Right renal pelvis (tissue), 4 donors: ENCODE results near the gene RAPGEF5. TPM values are rescaled to one million over a fixed set of nuclear protein-coding genes. Genes with fewer than 3 reads are reported as not detected.

Experiments
- DNase-seq, 4 donors: peaks; one replicate each; pipeline ENCODE4 v3.0.0-alpha.2; 2013; ENCODE audit warnings: low read depth in 4 of 4, low spot score in 3 of 4, missing footprints in 1 of 4
- polyA plus RNA-seq, 4 donors: library from polyadenylated mRNA; unstranded; fragments of 120-200 nt; gene quantifications; one replicate each; pipeline ENCODE4 v1.2.1, GENCODE V29; 2013; ENCODE audit not compliant: insufficient read length in 4 of 4

Gene RAPGEF5
- polyA plus RNA-seq, 4 donors = 34.4 to 41.6 (median 39.1) TPM

DNA sequence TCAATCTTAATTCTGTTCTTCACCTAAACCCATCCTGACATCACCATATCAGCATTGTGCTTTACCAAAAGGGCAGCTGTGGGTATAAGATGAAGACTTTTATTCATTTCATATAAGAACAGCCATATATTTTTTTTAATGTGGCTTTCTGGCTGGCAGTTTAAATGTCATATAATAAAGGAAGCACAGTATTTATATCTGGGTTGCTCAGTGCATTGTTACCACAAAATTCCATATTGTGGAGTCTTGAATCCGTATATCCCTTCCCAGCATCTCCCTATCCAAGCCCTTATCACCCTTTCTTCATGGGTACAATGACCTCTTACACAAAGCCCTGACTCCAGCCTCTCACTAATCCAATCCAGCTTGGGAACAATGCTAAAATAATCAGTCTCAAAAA is 125.8 kb downstream of the RAPGEF5 start:
- DNase-seq = no peak

DNA sequence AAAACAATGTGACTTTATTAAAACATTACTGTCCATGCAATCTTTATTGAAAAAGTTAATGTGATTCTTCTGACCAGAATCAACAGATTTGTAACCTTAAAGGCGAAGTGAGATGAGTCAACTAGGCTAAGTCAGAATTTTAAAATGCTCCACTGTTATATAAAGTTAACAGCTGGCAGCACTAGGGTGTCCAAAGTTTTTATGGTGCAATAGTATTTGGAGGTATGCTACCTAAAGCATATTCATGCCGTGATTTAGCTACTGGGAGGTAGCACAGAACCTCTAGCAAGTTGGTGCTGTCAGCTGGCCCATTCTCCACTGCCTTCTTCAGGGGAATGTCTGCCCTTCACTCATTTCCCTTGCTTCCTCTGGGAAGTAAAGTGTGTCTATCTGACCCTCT is 126.7 kb downstream of the RAPGEF5 start:
- DNase-seq = no peak

DNA sequence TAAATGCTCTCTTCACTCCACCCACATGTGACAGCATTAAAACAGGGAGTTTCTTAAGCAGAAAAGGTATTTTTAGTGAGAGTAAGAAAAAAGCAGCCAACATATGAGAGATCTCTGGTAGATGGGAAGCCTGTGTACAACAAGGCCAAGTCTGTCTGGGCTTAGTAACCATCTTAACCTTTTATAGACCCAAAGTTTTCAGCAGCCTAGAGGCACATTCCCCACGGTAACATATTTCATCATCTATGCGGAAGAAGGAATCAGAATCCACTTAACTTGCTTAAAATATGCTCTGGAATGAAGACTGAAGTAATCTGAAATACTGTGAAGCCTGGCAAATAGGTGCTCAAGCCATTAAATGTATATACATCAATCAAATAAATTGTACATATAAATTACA is 127.8 kb downstream of the RAPGEF5 start:
- no peak for DNase-seq

DNA sequence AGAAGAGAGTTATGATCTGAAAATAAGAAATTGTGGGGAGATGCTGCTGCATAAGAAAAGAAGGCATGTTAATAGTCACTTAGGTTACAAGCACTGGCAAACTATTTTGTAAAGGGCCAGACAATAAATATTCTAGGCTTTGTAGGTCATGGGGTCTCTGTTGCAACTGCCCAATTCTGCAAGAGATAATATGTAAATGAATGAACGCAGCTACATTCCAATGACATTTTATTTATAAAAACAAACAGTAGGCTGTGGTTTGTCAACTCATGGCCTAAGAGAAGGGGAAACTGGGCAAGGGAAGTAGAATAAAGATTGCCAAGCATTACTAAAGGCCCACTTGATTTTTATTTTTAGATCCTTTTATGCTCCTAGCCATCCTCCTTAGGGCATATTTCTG is 133.1 kb downstream of the RAPGEF5 start:
- DNase-seq = no peak

DNA sequence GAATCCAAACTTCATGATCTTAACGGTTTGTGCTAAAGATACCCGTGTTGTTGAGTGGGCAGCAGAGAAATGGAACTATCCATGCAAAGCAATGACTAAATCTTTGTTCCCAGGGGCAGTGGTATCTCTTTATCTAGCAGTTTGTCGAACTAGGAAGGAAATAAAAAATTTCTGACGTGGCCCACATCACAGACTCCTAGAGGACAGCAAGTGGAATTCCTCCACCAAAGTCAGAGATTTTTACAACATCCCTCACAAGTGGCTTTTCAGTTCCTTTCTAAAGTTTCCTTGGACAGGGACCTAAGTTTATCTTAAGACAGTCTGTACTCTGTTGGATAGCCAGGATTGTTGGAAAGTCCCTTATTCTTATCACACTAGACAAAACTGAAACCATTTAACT is 136.0 kb downstream of the RAPGEF5 start:
- DNase-seq = no peak

DNA sequence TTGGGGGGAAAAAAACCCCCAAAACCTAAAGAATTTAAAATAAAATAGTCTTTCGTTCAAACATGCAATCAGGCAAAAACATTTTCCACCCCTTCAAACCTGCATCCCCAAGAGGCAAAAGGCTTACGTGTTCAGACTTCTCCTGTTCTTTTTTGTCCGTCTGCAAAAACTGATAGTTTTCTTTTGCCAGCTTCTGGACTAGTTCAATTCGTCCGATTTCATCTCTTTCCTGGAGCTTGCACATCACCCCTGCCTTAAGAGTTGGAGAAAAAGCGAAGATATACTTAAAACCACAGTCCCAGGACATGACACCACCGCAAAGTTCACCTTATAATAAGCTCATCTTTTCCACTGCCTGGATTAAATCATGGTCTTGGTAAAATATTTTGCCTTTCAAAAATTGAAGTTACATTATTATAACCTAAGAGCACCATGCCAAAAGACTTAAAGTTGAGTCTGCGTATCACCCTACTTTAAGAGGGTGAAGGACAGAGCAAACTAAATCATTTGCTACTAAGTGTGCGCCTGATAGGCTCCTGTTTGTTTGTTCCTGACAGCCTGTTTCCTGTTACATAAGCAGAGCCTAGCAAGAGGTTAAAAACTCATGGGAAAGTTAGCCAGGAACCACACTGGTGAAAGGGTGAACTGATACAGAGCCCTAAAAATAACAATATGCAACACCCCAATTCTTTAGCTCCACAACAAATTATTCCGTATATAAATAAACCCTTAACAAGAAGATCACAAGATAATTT is 137.0 kb downstream of the RAPGEF5 start:
- DNase-seq = no peak

DNA sequence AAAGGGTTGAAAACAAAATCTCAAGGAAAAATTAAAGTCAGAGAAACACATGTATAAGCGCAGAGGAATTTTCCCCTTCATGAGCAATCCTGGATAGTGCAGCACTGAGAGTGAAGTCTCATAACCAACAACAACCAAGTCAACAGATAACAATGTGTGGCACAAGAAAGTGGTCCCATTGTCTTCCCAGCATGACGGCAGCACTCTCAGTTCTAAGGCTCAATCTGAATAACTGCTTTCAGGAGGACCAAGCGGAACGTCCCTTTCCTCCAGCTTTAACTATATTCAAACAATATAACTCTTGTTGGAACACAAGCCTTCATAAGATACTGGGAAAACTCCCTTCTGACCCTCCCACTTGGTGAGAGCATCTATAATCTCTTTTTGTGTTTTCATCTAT is 137.9 kb downstream of the RAPGEF5 start:
- DNase-seq = no peak

DNA sequence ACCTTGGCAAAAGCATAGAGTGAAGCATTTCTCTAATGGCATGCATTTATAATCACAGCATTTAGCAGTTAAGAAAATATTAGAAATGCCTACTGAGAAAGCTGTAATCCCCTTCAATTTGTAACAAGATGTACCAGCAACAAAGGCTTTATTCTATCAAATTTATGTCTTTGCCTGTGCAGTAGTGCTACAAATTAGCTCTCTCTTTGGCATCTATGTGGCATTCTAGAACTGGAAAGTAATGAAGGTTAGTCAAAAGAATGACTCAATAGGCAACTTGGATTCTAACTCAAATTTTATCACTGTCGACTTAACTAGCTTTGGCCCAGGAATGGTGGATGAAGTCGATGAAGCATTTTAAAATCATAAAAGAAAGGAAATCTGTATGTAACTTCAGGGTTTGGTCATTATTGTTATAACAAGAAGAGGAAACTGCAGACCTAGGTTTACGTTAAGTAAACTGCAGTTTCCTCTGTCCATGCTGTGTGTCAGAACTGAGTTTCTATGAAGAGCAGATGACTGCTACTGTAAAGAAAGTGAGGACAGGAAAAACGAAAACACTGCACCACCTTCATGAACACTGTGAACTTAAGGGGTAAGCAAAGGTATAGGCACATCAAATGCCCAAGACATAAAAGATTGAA is 140.0 kb downstream of the RAPGEF5 start:
- DNase-seq = no peak

DNA sequence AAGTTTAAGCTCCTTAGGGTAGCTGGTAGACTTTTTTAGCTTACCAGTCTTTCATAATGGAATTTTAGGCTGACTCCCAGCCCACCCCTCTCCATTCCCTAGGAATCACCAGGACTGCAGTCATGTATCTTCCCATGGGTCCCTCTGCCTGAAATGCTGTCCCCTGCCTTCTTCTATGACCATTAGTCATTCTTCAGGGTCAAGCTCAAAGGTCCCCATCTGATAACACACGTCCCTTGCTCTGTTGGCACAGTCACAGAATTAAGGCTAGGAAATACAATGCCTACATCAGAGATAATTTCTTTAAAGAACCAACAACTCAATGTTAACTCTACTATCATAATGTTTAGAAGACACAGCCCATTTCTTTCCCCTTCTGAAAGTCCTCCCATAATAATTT is 140.6 kb downstream of the RAPGEF5 start:
- DNase-seq = no peak

DNA sequence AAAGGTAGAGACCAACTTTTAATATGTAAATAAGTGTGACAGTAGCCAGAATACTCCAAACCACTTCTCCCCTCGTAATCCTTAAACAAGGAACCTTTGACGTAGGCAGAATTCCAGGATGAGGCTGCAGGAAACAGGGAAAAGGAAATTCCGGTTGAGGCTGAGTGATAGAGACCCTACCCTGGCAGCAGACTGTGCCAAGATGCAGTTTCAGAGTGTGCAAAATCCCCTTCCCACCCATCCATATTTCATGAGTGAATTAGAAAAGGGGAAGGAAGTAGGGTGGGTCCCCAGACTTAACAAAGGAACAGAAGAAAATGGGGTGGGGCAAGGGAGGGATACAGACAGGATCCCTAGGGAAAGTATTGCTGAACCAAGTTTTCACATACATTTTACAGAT is 143.0 kb downstream of the RAPGEF5 start:
- DNase-seq = no peak

DNA sequence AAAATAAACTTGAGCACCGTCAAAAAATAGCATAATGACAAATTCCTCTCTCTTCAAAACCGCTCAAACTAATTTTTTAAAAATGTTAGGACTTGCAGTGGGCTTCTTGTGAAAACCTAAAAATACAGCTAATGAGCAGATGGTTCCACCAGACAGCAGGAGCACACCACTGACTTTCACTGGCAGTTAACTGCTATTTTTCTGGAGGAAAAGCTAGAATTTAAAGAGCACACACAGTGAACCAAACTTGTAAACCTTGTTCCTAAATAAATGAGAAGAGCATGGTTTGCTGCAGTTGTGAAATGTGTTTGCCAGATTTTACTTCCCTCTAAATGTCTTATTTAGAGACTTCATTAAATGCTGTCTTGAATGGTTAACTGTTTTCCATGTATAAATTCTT is 143.9 kb downstream of the RAPGEF5 start:
- DNase-seq = no peak

DNA sequence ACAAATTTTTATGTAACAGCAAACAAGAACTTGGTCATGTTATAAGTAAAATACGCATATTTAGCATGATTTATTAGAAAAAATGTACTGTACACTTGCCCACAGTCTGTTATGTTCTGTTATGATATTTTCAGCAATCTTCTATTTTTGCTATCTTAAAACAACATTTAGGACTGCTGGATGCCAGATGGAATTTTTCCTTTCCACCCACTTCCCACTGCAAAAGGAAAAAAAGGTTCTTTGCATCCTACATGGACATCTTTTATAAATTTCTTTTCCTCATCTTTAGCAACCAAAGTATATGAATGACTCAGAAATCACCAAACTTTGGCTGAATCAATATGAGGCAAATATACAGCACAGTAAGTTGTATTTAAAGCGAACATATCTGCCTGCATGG is 146.0 kb downstream of the RAPGEF5 start:
- no peak for DNase-seq

DNA sequence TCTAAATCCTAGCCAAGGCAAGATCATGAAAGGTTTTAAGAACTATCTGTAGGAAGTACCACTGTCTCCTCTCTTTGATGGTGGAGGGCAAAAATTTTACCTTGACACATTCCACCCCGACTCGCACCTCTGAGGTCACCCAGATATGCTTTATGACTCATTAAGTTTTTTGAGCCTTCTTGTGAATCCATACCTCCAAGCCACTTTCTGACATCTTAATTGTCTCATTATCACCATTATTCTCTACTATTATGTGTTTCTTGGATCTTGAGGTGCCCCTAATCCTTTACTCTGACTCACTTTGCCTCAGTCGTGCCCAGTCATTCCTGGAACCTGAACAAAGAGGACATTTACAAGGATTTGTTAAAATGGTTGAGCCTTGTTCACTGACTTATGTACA is 146.6 kb downstream of the RAPGEF5 start:
- DNase-seq = no peak

DNA sequence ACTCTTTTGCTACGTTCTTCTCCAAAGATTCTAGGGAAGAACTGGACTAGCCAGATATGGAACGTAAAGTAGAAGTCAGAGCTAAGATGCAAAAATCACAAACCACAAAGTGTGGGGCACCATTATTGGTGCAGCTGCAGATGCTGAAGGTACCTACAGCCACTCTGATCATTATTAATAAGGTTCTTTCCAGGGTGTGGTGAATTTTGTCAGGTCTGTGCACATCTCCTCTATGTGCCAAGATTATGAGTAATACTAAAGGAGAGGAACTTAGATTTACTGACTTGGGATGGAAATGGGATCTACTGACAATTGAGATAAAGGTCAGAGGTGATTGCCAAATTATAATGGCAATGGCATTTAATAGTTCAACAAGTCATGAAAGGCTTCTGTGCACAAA is 148.2 kb downstream of the RAPGEF5 start:
- no peak for DNase-seq

DNA sequence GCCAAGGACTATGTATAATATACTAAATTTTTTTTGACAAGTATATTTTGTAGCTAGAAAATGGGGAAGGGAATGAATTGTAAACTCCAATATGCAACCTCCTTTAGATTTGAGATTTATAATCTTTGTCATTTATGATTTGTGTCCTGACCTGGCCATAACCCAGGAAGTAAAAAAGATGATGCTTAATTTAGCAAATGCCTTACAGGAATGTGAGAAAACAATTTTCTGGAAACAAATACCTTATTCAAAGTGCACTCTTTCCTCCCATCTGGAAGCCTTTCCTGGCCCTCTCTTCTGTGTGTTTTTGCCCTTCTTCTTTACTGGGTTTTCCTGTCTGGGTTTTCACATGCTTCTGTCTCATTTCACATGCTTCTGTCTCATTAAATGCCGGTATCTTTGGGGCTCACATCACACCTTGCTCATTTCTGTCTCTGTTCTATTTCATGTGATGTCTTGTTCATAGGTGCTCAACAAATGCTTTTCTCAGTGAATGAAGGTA is 149.2 kb downstream of the RAPGEF5 start:
- DNase-seq = no peak

DNA sequence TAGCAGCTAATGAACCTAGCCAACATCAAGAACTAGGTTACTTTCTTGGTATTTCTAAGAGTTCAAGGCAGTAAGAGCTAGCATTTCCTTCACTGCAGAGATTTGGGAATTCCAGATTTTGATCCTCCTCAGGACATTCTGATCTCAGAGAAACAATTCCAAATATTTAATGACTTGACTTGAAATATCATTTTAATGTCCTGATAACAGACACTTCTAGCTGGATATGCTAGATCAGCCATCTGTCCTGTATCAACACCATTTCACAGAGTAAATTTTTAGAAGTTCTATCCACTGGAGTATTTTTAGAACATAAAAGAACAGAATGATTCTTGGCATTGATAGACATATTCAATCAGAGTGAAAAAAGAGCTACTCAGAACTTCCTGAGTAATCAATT is 151.3 kb downstream of the RAPGEF5 start:
- no peak for DNase-seq

DNA sequence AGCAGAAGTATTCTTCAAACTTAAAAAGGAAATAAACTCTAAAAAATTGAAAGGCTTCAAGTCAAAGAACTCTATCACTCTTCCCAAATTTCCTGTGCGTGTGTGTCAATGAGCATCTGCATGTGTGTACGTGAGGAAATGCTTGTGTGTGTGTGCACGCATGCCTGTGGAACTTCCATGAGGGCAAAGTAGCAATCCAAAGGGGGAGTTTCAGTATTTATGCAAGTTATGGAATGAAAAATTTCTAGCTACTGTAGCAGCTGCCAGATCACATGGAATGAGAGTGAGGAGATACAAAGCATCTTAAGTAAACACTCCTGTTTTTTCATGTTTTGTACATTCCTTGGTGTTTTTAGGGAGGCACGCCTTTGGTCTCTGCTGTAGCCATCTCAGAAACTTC is 152.6 kb downstream of the RAPGEF5 start:
- DNase-seq = no peak

DNA sequence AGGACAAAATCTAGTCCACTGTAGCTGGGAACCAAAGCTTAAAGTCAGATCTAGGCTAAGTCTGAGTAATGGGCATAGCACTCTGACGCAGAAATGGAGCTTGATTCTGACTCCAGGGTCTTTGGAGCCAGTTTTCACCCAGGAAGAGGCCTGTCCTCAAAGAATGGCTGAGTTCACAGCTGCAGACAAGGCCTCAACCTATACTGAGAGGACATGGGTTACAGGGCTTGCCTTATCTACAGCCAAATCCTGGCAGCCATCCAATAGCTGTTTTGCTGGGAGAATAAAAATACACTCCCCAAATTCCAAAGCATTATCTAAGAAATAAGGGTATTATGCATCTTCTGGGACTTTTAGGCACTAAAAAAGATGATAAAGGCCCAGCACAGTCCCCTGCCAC is 154.8 kb downstream of the RAPGEF5 start:
- no peak for DNase-seq

DNA sequence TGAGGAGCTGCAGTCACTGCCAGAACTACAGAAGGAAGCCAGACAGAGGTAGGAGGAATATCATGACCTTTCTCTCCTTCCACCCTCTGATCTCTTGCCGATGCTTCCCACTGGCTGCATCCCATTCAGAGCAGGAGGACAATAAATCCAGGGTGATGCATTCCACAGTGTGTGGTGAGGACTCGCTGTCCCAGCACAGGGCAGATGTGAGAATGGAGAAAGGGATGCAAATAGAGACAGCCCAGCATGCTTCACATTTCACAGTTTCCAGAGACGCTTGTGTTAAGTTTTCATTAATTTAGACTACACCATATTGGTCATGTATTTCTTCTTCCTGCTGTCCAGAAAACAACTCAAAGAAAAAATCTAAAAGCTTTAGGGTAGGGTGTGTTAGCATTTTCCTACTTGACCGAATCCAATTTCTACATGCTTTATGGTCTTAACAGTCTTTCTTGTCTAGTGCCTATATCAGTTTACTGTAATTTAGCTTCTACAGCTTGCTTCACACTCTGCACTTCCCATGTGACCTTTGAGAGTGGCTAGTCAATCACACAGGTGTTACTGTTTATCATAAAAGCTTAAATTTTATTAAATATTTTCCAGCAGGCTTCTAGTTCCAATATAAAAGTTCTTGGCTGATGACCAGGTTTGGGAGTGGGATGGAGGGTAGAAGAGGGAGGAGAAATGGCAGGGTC is 155.6 kb downstream of the RAPGEF5 start:
- no peak for DNase-seq

DNA sequence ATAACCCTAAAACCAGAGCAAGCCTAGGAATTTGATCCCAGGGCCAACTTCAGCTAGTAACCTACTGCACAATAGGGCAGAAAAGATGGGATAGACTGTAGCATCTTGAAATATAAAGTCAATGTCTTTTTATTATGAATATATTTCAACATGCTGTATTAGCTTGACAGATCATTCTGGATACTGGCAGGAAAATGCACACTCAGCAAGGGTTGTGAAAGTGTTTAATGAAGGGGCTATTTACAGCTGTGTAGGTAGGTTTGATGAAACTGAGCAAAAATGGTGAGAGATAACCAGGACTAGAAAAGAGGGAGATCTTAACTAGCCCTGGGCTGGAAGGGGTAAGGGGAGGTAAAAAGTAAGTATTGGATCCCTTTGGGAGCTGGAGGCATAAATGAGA is 156.2 kb downstream of the RAPGEF5 start:
- DNase-seq = no peak

DNA sequence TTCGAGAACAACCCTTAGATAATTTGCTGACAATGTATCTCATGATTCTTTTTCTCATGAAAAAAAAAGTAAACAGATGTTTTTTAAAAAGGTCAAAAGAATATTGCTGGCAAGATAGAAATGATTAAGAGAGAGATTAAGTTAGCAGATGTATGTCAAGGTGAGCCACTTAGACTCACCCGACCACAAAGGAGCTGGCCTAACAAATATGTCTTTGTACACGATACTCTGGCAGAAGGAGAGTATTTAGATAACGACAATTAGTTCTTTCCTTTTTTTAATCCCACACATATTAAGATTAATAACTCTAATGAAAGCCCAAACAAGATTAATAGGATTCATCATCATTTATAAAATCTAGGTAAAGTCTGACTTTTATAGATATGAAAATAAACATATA is 156.7 kb downstream of the RAPGEF5 start:
- no peak for DNase-seq

DNA sequence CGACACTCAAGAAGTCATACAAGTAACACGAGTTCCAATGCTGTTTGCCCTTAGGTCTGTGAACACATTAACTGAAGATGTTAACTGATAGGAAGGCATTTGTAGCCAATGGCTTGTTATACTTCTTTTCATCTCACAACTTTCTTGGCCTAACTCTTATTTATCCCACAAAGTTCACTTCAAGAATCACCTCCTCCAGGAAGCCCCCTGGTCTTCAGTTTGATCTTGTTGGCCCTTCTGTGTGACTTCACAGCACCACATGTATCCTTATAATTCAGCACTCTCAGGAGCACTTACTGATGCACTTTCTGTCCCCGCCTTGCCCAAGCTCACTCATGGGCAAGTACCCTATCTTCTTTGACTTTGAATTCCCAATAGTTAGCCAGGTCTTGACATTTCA is 159.6 kb downstream of the RAPGEF5 start:
- DNase-seq = no peak
